HepG2 (cell line): ENCODE results near the gene COX7A2L.

Source experiments
- HCFC1 ChIP-seq: fragments of 150-350 bp; IDR thresholded peaks from 2 replicates; pipeline ENCODE4 v1.6.1; 2014; ENCODE audit warnings: low read depth, low read length
- POLR2A ChIP-seq, 2 experiments: IDR thresholded peaks; 2 replicates each; pipeline ENCODE4 v1.6.1; 2011; ENCODE audit warnings: low read depth in 2 of 2, low read length in 2 of 2, mild to moderate bottlenecking in 1 of 2, moderate library complexity in 1 of 2; ENCODE audit not compliant: insufficient read depth in 1 of 2
- POLR2AphosphoS5 ChIP-seq: IDR thresholded peaks from 2 replicates; pipeline ENCODE4 v1.6.1; 2012; ENCODE audit warnings: low read depth, low read length
- SMAD3 ChIP-seq: sonication (generic); formaldehyde crosslinking; IDR thresholded peaks from 2 replicates; pipeline ENCODE4 v1.4.0; 2020; ENCODE audit warnings: missing genetic modification reagents
- TBP ChIP-seq: sonication (generic); formaldehyde crosslinking; IDR thresholded peaks from 2 replicates; pipeline ENCODE4 v1.5.0; 2020; ENCODE audit warnings: missing genetic modification reagents
- YY1 ChIP-seq: IDR thresholded peaks from 2 replicates; pipeline ENCODE4 v1.6.1; 2011; ENCODE audit warnings: low read length, low read depth, moderate library complexity, mild to moderate bottlenecking; ENCODE audit not compliant: insufficient read depth, insufficient replicate concordance
- ZBTB3 ChIP-seq: sonication (generic); formaldehyde crosslinking; IDR thresholded peaks from 2 replicates; pipeline ENCODE4 v1.4.0; 2020; ENCODE audit warnings: low read depth, mild to moderate bottlenecking, moderate library complexity, missing genetic modification reagents, borderline replicate concordance
- ZNF3 ChIP-seq: IDR thresholded peaks from 2 replicates; pipeline ENCODE4 v1.7.0; 2017; ENCODE audit warnings: inconsistent platforms
- ZNF792 ChIP-seq: IDR thresholded peaks from 2 replicates; pipeline ENCODE4 v1.6.1; 2016
- TF ChIP-seq, protein P1 (sequence below): sonication (generic); formaldehyde crosslinking; IDR thresholded peaks from 2 replicates; pipeline ENCODE4 v1.8.0; 2022; ENCODE audit warnings: mild to moderate bottlenecking, missing genetic modification reagents
- TF ChIP-seq, protein P2 (sequence below): sonication (generic); formaldehyde crosslinking; IDR thresholded peaks from 2 replicates; pipeline ENCODE4 v1.5.0; 2020; ENCODE audit warnings: mild to moderate bottlenecking, missing genetic modification reagents, moderate library complexity
- TF ChIP-seq, protein P3 (sequence below): sonication (generic); formaldehyde crosslinking; IDR thresholded peaks from 2 replicates; pipeline ENCODE4 v1.4.0; 2020; ENCODE audit warnings: mild to moderate bottlenecking, missing genetic modification reagents

DNA sequence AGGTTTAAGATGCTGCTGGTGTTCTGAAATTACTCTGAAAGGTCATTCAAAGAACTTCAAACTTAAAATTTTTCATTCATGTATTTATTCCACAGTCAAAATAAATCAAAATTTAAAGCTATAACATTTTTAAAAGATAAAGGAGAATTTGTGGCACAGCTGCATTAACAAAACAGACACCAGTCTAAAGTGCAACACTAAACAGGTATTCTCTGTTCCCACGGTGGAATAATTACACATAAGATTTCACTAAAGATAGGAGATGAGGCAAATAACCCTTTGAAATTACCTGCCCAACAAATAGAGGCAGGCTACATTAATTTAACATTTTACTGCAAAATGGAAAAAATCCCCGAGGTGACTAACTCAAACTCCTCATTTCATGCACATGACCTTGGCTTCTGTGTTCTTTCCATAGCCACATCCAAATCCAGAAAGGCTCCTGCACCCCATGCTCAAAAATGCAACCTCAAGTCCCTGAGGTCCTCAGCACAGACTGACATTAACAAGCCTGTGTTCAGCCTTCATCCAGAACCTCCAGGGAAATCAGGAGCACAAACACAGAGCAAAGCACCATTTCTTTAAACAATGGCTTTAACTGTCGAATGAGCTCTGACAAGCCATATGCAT lies 10.5 kb downstream of the COX7A2L start:
- TF ChIP-seq ZNF3 (no peak), ZNF792 (CRISPR knock-in tag) (no peak), YY1 (no peak), TBP (CRISPR knock-in tag) (no peak), ZBTB3 (no peak), HCFC1 (no peak), SMAD3 (no peak), POLR2A (IDR thresholded peaks at IDR 0.05; ENCODE audit: insufficient read depth in 1 of 2, low read depth in 2 of 2, low read length in 2 of 2) (no peak), POLR2AphosphoS5 (no peak)
- TF ChIP-seq, protein P1, sequence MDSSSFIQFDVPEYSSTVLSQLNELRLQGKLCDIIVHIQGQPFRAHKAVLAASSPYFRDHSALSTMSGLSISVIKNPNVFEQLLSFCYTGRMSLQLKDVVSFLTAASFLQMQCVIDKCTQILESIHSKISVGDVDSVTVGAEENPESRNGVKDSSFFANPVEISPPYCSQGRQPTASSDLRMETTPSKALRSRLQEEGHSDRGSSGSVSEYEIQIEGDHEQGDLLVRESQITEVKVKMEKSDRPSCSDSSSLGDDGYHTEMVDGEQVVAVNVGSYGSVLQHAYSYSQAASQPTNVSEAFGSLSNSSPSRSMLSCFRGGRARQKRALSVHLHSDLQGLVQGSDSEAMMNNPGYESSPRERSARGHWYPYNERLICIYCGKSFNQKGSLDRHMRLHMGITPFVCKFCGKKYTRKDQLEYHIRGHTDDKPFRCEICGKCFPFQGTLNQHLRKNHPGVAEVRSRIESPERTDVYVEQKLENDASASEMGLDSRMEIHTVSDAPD (CRISPR knock-in tag), result no peak
- TF ChIP-seq, protein P2, sequence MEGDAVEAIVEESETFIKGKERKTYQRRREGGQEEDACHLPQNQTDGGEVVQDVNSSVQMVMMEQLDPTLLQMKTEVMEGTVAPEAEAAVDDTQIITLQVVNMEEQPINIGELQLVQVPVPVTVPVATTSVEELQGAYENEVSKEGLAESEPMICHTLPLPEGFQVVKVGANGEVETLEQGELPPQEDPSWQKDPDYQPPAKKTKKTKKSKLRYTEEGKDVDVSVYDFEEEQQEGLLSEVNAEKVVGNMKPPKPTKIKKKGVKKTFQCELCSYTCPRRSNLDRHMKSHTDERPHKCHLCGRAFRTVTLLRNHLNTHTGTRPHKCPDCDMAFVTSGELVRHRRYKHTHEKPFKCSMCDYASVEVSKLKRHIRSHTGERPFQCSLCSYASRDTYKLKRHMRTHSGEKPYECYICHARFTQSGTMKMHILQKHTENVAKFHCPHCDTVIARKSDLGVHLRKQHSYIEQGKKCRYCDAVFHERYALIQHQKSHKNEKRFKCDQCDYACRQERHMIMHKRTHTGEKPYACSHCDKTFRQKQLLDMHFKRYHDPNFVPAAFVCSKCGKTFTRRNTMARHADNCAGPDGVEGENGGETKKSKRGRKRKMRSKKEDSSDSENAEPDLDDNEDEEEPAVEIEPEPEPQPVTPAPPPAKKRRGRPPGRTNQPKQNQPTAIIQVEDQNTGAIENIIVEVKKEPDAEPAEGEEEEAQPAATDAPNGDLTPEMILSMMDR (CRISPR knock-in tag), result no peak
- TF ChIP-seq, protein P3, sequence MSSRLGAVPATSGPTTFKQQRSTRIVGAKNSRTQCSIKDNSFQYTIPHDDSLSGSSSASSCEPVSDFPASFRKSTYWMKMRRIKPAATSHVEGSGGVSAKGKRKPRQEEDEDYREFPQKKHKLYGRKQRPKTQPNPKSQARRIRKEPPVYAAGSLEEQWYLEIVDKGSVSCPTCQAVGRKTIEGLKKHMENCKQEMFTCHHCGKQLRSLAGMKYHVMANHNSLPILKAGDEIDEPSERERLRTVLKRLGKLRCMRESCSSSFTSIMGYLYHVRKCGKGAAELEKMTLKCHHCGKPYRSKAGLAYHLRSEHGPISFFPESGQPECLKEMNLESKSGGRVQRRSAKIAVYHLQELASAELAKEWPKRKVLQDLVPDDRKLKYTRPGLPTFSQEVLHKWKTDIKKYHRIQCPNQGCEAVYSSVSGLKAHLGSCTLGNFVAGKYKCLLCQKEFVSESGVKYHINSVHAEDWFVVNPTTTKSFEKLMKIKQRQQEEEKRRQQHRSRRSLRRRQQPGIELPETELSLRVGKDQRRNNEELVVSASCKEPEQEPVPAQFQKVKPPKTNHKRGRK (CRISPR knock-in tag), result no peak
